ENCODE data around the gene PEPD.

Gene PEPD

GRCh38 chr19:33532859-33533460 is 11.4 kb upstream of the PEPD start:
- TF ChIP-seq TAF1 (IDR thresholded peaks at IDR 0.05; ENCODE audit: borderline replicate concordance, insufficient read depth, low read length) (no peak), FOXP2 (optimal IDR thresholded peaks at IDR 0.05; ENCODE audit: borderline replicate concordance, extremely low read depth, extremely low read length, insufficient read depth) (no peak), POLR2AphosphoS5 (IDR thresholded peaks at IDR 0.05; ENCODE audit: low read depth, low read length) (no peak), REST (IDR thresholded peaks at IDR 0.05; ENCODE audit: insufficient read depth in 1 of 2, low read depth in 2 of 2, low read length in 2 of 2) (no peak), SIN3A (IDR thresholded peaks at IDR 0.05; ENCODE audit: borderline replicate concordance, insufficient read depth, low read length) (no peak)

- TF ChIP-seq REST (IDR thresholded peaks at IDR 0.05; ENCODE audit: insufficient read depth in 1 of 2, low read depth in 2 of 2, low read length in 2 of 2), result no peak
- TF ChIP-seq SIN3A (IDR thresholded peaks at IDR 0.05; ENCODE audit: borderline replicate concordance, insufficient read depth, low read length), result no peak
- no peak for TF ChIP-seq POLR2AphosphoS5 (IDR thresholded peaks at IDR 0.05; ENCODE audit: low read depth, low read length)
- TF ChIP-seq FOXP2 (optimal IDR thresholded peaks at IDR 0.05; ENCODE audit: borderline replicate concordance, extremely low read depth, extremely low read length, insufficient read depth), result no peak
- TF ChIP-seq TAF1 (IDR thresholded peaks at IDR 0.05; ENCODE audit: borderline replicate concordance, insufficient read depth, low read length), result no peak
Observed at GRCh38 chr19:33530842-33531241, 9.3 kb upstream of the PEPD start.

GRCh38 chr19:33530296-33530695 is 8.7 kb upstream of the PEPD start:
- no peak for TF ChIP-seq POLR2AphosphoS5 (IDR thresholded peaks at IDR 0.05; ENCODE audit: low read depth, low read length)
- TF ChIP-seq FOXP2 (optimal IDR thresholded peaks at IDR 0.05; ENCODE audit: borderline replicate concordance, extremely low read depth, extremely low read length, insufficient read depth), result no peak
- no peak for TF ChIP-seq REST (IDR thresholded peaks at IDR 0.05; ENCODE audit: insufficient read depth in 1 of 2, low read depth in 2 of 2, low read length in 2 of 2)
- TF ChIP-seq TAF1 (IDR thresholded peaks at IDR 0.05; ENCODE audit: borderline replicate concordance, insufficient read depth, low read length), result no peak
- TF ChIP-seq SIN3A (IDR thresholded peaks at IDR 0.05; ENCODE audit: borderline replicate concordance, insufficient read depth, low read length), result no peak

- TF ChIP-seq REST (IDR thresholded peaks at IDR 0.05; ENCODE audit: insufficient read depth in 1 of 2, low read depth in 2 of 2, low read length in 2 of 2), result no peak
- TF ChIP-seq POLR2AphosphoS5 (IDR thresholded peaks at IDR 0.05; ENCODE audit: low read depth, low read length), result no peak
- TF ChIP-seq SIN3A (IDR thresholded peaks at IDR 0.05; ENCODE audit: borderline replicate concordance, insufficient read depth, low read length), result no peak
- TF ChIP-seq FOXP2 (optimal IDR thresholded peaks at IDR 0.05; ENCODE audit: borderline replicate concordance, extremely low read depth, extremely low read length, insufficient read depth), result no peak
- TF ChIP-seq TAF1 (IDR thresholded peaks at IDR 0.05; ENCODE audit: borderline replicate concordance, insufficient read depth, low read length), result no peak
Observed at GRCh38 chr19:33529094-33529676, 7.6 kb upstream of the PEPD start.

Measured in PFSK-1 (cell line).